A673 (cell line): ENCODE measurements around the gene IRF2.

Experiments used
- EZH2 ChIP-seq: fragments of 200-600 bp; sonication (generic); IDR thresholded peaks from 2 replicates; pipeline ENCODE4 v1.6.1; 2017; ENCODE audit warnings: borderline replicate concordance, low read depth, mild to moderate bottlenecking, mixed read lengths, antibody characterized with exemption, low read length; ENCODE audit not compliant: poor library complexity, severe bottlenecking
- TF ChIP-seq, protein P1 (sequence below): fragments of 300-800, 200-600 bp; sonication (generic); conservative IDR thresholded peaks from 2 replicates; pipeline ENCODE4 v1.5.1; 2017; ENCODE audit warnings: low read depth, mild to moderate bottlenecking, antibody characterized with exemption, low read length, moderate library complexity, mixed read lengths

DNA sequence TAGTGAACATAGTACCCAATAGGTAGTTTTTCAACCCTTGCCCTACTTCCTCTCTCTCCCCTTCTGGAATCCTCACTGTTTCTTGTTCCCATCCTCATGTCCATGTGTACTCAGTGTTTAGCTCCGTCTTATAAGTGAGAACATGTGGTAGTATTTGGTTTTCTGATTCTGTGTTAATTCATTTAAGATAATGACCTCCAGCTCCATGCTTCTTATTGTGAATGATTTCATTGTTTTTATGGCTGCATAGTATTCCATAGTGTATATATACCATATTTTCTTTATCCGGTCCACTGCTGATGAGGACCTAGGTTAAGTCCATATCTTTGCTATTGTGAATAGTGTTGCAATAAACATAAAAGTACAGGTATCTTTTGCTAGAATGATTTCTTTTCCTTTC lies 31.0 kb downstream of the IRF2 start:
- TF ChIP-seq, protein P1, sequence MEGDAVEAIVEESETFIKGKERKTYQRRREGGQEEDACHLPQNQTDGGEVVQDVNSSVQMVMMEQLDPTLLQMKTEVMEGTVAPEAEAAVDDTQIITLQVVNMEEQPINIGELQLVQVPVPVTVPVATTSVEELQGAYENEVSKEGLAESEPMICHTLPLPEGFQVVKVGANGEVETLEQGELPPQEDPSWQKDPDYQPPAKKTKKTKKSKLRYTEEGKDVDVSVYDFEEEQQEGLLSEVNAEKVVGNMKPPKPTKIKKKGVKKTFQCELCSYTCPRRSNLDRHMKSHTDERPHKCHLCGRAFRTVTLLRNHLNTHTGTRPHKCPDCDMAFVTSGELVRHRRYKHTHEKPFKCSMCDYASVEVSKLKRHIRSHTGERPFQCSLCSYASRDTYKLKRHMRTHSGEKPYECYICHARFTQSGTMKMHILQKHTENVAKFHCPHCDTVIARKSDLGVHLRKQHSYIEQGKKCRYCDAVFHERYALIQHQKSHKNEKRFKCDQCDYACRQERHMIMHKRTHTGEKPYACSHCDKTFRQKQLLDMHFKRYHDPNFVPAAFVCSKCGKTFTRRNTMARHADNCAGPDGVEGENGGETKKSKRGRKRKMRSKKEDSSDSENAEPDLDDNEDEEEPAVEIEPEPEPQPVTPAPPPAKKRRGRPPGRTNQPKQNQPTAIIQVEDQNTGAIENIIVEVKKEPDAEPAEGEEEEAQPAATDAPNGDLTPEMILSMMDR = no peak
- no peak for TF ChIP-seq EZH2
